KMS-11 (cell line): ENCODE results near the gene RERE.

ENCODE experiments used
- H2AFZ ChIP-seq: fragments of 200-600 bp; sonication (generic); 2 replicates; pipeline ENCODE4 v1.6.1; 2016; ENCODE audit warnings: antibody characterized with exemption, mixed run types, low read depth
- H3K27ac ChIP-seq: fragments of 200-600 bp; sonication (generic); 2 replicates; pipeline ENCODE4 v1.6.1; 2016; ENCODE audit warnings: mild to moderate bottlenecking, mixed run types
- H3K27me3 ChIP-seq: fragments of 200-600 bp; sonication (generic); 2 replicates; pipeline ENCODE4 v1.6.1; 2017; ENCODE audit warnings: mild to moderate bottlenecking, low read depth, mixed run types, moderate library complexity; ENCODE audit not compliant: insufficient read depth
- H3K36me3 ChIP-seq: fragments of 200-600 bp; sonication (generic); 2 replicates; pipeline ENCODE4 v1.6.1; 2017; ENCODE audit warnings: mild to moderate bottlenecking, mixed run types; ENCODE audit not compliant: insufficient read depth
- H3K4me1 ChIP-seq: fragments of 200-600 bp; sonication (generic); 2 replicates; pipeline ENCODE4 v1.6.1; 2016; ENCODE audit warnings: mild to moderate bottlenecking, low read depth, mixed run types; ENCODE audit not compliant: poor library complexity, severe bottlenecking
- H3K4me2 ChIP-seq: fragments of 200-600 bp; sonication (generic); 2 replicates; pipeline ENCODE4 v1.7.0; 2016; ENCODE audit warnings: mild to moderate bottlenecking, mixed run types
- H3K4me3 ChIP-seq: fragments of 200-600 bp; sonication (generic); IDR thresholded peaks from 2 replicates; pipeline ENCODE4 v1.6.1; 2017; ENCODE audit warnings: low read depth, low read length, mixed read lengths; ENCODE audit not compliant: insufficient read depth
- H3K79me2 ChIP-seq: fragments of 200-600 bp; sonication (generic); 2 replicates; pipeline ENCODE4 v1.6.1; 2016; ENCODE audit warnings: low read depth, mixed run types; ENCODE audit not compliant: insufficient read depth
- H3K9ac ChIP-seq: fragments of 200-600 bp; sonication (generic); 2 replicates; pipeline ENCODE4 v1.6.1; 2016; ENCODE audit warnings: mild to moderate bottlenecking, mixed run types
- H4K20me1 ChIP-seq: fragments of 200-600 bp; sonication (generic); 2 replicates; pipeline ENCODE4 v1.6.1; 2016; ENCODE audit warnings: mild to moderate bottlenecking, mixed run types; ENCODE audit not compliant: insufficient read depth
- CTCF ChIP-seq: fragments of 200-600 bp; sonication (generic); conservative IDR thresholded peaks from 2 replicates; pipeline ENCODE4 v1.6.1; 2017; ENCODE audit warnings: low read depth, mild to moderate bottlenecking, antibody characterized with exemption, low read length, moderate library complexity, mixed read lengths

Gene RERE

GRCh38 chr1:8663090-8663802 lies 154.2 kb downstream of the RERE start:
- Histone ChIP-seq H3K4me1 (peaks cover 62% of the 10 kb centered on the region), H3K27me3 (no peaks in the 10 kb centered on the region), H3K4me2 (0 out of 2 replicates have a peak overlapping the region, but pooled peaks have one; percentile 2), H3K9ac (no peak overlapping the region), H2AFZ (no peak overlapping the region), H3K36me3 (no peaks in the 10 kb centered on the region; the same call in 1 of the 2 replicates), H3K27ac (no peak overlapping the region), H3K79me2 (peaks cover 66% of the 10 kb centered on the region; the same call in 1 of the 2 replicates), H4K20me1 (0 out of 2 replicates have a peak, but pooled peaks cover 5% of the 10 kb centered on the region), H3K4me3 (no peak overlapping the region)
- TF ChIP-seq CTCF: no peak

- Histone ChIP-seq H3K79me2 (peaks cover 58% of the 10 kb centered on the region; the same call in 1 of the 2 replicates), H3K27ac (no peak overlapping the region), H3K4me2 (0 out of 2 replicates have a peak overlapping the region, but pooled peaks have one; percentile 2), H2AFZ (no peak overlapping the region), H3K9ac (no peak overlapping the region), H3K27me3 (no peaks in the 10 kb centered on the region), H3K4me3 (no peak overlapping the region), H4K20me1 (0 out of 2 replicates have a peak, but pooled peaks cover 5% of the 10 kb centered on the region), H3K36me3 (no peaks in the 10 kb centered on the region; the same call in 1 of the 2 replicates), H3K4me1 (peaks cover 57% of the 10 kb centered on the region)
- TF ChIP-seq CTCF: no peak
Observed at GRCh38 chr1:8662380-8663072, 154.9 kb downstream of the RERE start.

- TF ChIP-seq CTCF: no peak
- Histone ChIP-seq H3K27ac (no peak overlapping the region), H3K4me1 (peaks cover 46% of the 10 kb centered on the region), H3K4me2 (no peak overlapping the region), H4K20me1 (0 out of 2 replicates have a peak, but pooled peaks cover 5% of the 10 kb centered on the region), H3K79me2 (peaks cover 51% of the 10 kb centered on the region; the same call in 1 of the 2 replicates), H3K9ac (no peak overlapping the region), H3K27me3 (no peaks in the 10 kb centered on the region), H3K4me3 (no peak overlapping the region), H3K36me3 (no peaks in the 10 kb centered on the region; the same call in 1 of the 2 replicates), H2AFZ (no peak overlapping the region)
Observed at GRCh38 chr1:8661185-8662110, 156.0 kb downstream of the RERE start.

GRCh38 chr1:8660411-8660828 lies 157.0 kb downstream of the RERE start:
- Histone ChIP-seq H3K4me2 (no peak overlapping the region), H3K4me3 (no peak overlapping the region), H2AFZ (no peak overlapping the region), H3K4me1 (peaks cover 36% of the 10 kb centered on the region), H3K27ac (no peak overlapping the region), H4K20me1 (0 out of 2 replicates have a peak, but pooled peaks cover 5% of the 10 kb centered on the region), H3K27me3 (no peaks in the 10 kb centered on the region), H3K79me2 (peaks cover 41% of the 10 kb centered on the region; the same call in 1 of the 2 replicates), H3K9ac (no peak overlapping the region), H3K36me3 (no peaks in the 10 kb centered on the region; the same call in 1 of the 2 replicates)
- no peak for TF ChIP-seq CTCF
